Head of caudate nucleus (tissue), 42 donors: ENCODE measurements around the gene APC2.
"Not testable (repeated sequence)": the region's sequence is repeated elsewhere in the genome, so short reads cannot be mapped to it uniquely, and the experiment has no call there.

Source experiments
- DNase-seq, 42 donors: peaks; one replicate each; pipeline versions ENCODE4 v3.0.0 to v3.0.0-alpha.2; 2020 to 2021; ENCODE audit warnings: mixed read lengths in 7 of 42
- intact Hi-C: fragments of 100-400 bp; cut with DNase I; formaldehyde crosslinking; loops from one replicate; pipeline ENCODE4 v1.15.0; 2022

APC2 gene

GRCh38 chr19:1426736-1427135, 23.2 kb upstream of the APC2 start:
- intact Hi-C loops = no loop called here
- DNase-seq = no peak

GRCh38 chr19:1427221-1427920, 22.6 kb upstream of the APC2 start:
- intact Hi-C loops = no loop called here
- DNase-seq = peak in 7 of 42 donors; percentile 40 to 69 (median 49)

- DNase-seq = no peak
- intact Hi-C loops = no loop called here
Observed at GRCh38 chr19:1428738-1429391, 21.1 kb upstream of the APC2 start.

- no peak for DNase-seq
- intact Hi-C loops = no loop called here
Observed at GRCh38 chr19:1429750-1430149, 20.2 kb upstream of the APC2 start.

- intact Hi-C loops = no loop called here
- DNase-seq = no peak
Observed at GRCh38 chr19:1430246-1430645, 19.7 kb upstream of the APC2 start.

GRCh38 chr19:1431759-1432506, 18.0 kb upstream of the APC2 start:
- intact Hi-C loops = no loop called here
- DNase-seq = no peak

GRCh38 chr19:1432507-1432887, 17.4 kb upstream of the APC2 start:
- intact Hi-C loops = no loop called here
- DNase-seq = no peak

GRCh38 chr19:1433119-1434039, 16.5 kb upstream of the APC2 start:
- intact Hi-C loops = no loop called here
- no peak for DNase-seq

GRCh38 chr19:1434040-1434366, 15.9 kb upstream of the APC2 start:
- DNase-seq = no peak
- intact Hi-C loops = no loop called here

- DNase-seq = no peak
- intact Hi-C loops = no loop called here
Observed at GRCh38 chr19:1434577-1435060, 15.3 kb upstream of the APC2 start.

GRCh38 chr19:1435378-1435989, 14.4 kb upstream of the APC2 start:
- intact Hi-C loops = no loop called here
- no peak for DNase-seq

- no peak for DNase-seq
- intact Hi-C loops = no loop called here
Observed at GRCh38 chr19:1437609-1438008, 12.3 kb upstream of the APC2 start.

- intact Hi-C loops = no loop called here
- peak; percentile 82 to 98 (median 95) for DNase-seq
Observed at GRCh38 chr19:1438035-1438932, 11.6 kb upstream of the APC2 start, which contains the start of gene RPS15. TSS of gene RPS15 (plus strand) at chr19:1438396. CDS start at chr19:1438426, 30 bp downstream.

- DNase-seq = no peak
- intact Hi-C loops = no loop called here
Observed at GRCh38 chr19:1438933-1439354, 11.0 kb upstream of the APC2 start.

- DNase-seq = not testable (repeated sequence)
- intact Hi-C loops = loop anchor here (5.0 kb wide), 1 partner anchor 32 kb away; the partner anchor contains the start of gene DAZAP1
Observed at GRCh38 chr19:1439525-1440417, 10.2 kb upstream of the APC2 start.

GRCh38 chr19:1440418-1440801, 9.5 kb upstream of the APC2 start:
- intact Hi-C loops = loop anchor here (5.0 kb wide), 1 partner anchor 33 kb away; the partner anchor contains the start of gene DAZAP1
- no peak for DNase-seq
